Neural progenitor cell (in vitro differentiated cells): Measurements from ENCODE around the gene KLHL29.

ENCODE experiments used
- CTCF ChIP-seq: fragments of 200-600 bp; sonication (generic); IDR thresholded peaks from 2 replicates; pipeline ENCODE4 v1.5.1; 2017; ENCODE audit warnings: antibody characterized with exemption, mild to moderate bottlenecking
- EZH2 ChIP-seq: fragments of 200-600 bp; sonication (generic); IDR thresholded peaks from 2 replicates; pipeline ENCODE4 v1.6.1; 2017; ENCODE audit warnings: antibody characterized with exemption, mild to moderate bottlenecking, moderate library complexity

DNA sequence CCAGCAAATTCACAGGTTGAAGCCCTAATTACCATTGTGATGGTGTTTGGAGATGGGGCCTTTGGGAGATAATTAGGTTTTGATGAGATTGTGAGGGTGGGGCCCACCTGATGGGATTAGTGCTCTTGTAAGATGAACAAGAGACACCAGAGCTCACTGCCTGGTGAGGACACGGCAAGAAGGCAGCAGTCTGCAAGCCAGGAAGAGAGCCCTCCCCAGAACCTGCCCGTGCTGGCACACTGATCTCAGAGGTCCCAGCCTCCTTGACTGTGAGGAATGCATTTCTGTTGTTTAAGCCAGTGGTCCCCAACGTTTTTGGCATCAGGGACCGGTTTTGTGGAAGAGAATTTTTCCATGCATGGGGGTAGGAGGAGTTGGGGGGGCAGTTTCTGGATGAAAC, 240.7 kb downstream of the KLHL29 start:
- TF ChIP-seq CTCF (no peak), EZH2 (no peak)
